HG02852 (cell line): ENCODE results near the gene NRDC.
"Not testable (repeated sequence)": the region's sequence is repeated elsewhere in the genome, so short reads cannot be mapped to it uniquely, and the experiment has no call there.

Source experiments
- ATAC-seq: cut with Tn5 transposase; IDR thresholded peaks from one replicate; pipeline ENCODE4 v1.9.1; 2021; ENCODE audit warnings: mild to moderate bottlenecking, moderate library complexity; ENCODE audit not compliant: unreplicated experiment

The NRDC gene

GRCh38 chr1:51850420-51851223 lies 27.9 kb downstream of the NRDC start:
- no peak for ATAC-seq

GRCh38 chr1:51847294-51847920 lies 31.1 kb downstream of the NRDC start:
- no peak for ATAC-seq

GRCh38 chr1:51843948-51844347 lies 34.6 kb downstream of the NRDC start:
- no peak for ATAC-seq

GRCh38 chr1:51842261-51842660 lies 36.3 kb downstream of the NRDC start:
- ATAC-seq: no peak

GRCh38 chr1:51840743-51841461 lies 37.6 kb downstream of the NRDC start:
- no peak for ATAC-seq

GRCh38 chr1:51840182-51840581 lies 38.3 kb downstream of the NRDC start:
- ATAC-seq: no peak

GRCh38 chr1:51839094-51839493 lies 39.4 kb downstream of the NRDC start:
- ATAC-seq: no peak

- no peak for ATAC-seq
These were observed 41.3 kb downstream of the NRDC start for GRCh38 chr1:51837243-51837642.

- ATAC-seq: no peak
These were observed 44.8 kb downstream of the NRDC start for GRCh38 chr1:51833700-51834099.

GRCh38 chr1:51829058-51829457 lies 49.5 kb downstream of the NRDC start:
- ATAC-seq: no peak

- ATAC-seq: no peak
These were observed 58.7 kb downstream of the NRDC start for GRCh38 chr1:51819810-51820209.

- not testable (repeated sequence) for ATAC-seq
These were observed 59.5 kb downstream of the NRDC start for GRCh38 chr1:51819021-51819420.

GRCh38 chr1:51818487-51818886 lies 60.0 kb downstream of the NRDC start:
- ATAC-seq: no peak

- no peak for ATAC-seq
These were observed 64.0 kb downstream of the NRDC start for GRCh38 chr1:51814513-51814912.

- no peak for ATAC-seq
These were observed 79.2 kb downstream of the NRDC start for GRCh38 chr1:51799372-51799771.

GRCh38 chr1:51794868-51795267 lies 83.7 kb downstream of the NRDC start:
- no peak for ATAC-seq

GRCh38 chr1:51794260-51794659 lies 84.3 kb downstream of the NRDC start:
- ATAC-seq: no peak

- ATAC-seq: no peak
These were observed 85.7 kb downstream of the NRDC start for GRCh38 chr1:51792864-51793263.

GRCh38 chr1:51791888-51792287 lies 86.6 kb downstream of the NRDC start:
- no peak for ATAC-seq

- no peak for ATAC-seq
These were observed 88.1 kb downstream of the NRDC start for GRCh38 chr1:51790385-51790784.

GRCh38 chr1:51789342-51789741 lies 89.2 kb downstream of the NRDC start:
- no peak for ATAC-seq

GRCh38 chr1:51788938-51789337 lies 89.6 kb downstream of the NRDC start:
- ATAC-seq: no peak
